ENCODE results near the gene PRCD.

PRCD gene, protein sequence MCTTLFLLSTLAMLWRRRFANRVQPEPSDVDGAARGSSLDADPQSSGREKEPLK

DNA sequence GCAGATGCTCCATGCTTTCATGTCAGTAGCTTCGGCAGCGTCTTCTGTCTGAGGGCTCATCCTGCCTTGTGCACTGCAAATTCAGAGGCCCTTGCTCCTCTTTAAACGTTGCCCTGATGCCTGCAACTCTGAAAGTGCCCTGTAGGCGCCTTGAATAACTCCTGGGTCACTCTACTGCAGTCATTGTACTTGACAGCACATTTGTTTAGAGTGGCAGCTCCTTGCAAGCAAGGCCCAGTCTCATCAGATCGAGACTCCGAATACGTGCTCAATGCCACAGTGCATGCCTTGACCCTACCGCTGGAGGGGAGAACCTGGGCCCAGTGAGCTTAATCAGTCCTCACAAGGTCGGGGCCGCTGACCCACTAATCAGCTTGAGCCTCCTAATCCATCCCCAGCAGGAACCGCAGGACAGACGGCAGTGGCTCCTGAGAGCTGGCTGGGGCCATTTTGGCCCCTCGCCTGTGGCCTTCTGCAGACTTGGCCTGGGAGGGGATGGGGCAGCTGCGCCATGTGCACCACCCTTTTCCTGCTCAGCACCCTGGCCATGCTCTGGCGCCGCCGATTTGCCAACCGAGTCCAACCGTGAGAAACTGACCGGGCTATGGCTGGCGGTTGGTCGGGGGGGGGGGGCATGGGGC is at the start of gene PRCD:
Gene PRCD (plus strand): TSS at position 414 of the 641 bp plus-strand sequence. CDS start 98 bp downstream, at position 512.
- no peak for FAIRE-seq

DNA sequence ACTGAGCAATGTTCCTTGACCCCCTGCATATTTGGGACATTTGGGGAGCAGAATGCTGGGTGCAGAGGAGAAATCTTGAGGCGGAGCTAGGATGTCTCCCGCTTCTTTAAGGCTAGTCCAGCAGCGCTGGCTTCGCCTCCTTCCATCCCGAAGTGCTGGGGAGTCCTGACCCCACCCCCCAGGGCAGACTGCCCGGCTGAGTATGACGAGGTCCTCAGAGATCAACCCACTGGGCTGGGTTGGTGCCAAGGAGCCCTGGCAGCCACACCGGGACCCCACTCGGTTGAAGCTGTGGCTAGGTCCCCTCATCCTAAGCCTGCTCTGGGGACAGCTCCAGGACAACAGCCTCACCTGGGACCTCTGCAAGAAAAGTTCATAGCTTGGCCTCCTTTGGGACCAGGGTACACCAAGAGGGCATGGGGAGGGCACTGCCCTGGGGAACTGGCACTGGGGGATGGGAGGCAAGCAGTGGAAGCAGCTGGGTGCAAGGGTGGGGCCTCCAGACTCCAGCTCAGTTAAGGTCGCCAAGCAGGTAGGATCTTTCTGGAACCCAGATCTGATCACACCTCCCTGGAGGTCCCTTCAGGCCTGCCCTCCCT is 49.6 kb upstream of the PRCD start:
- no peak for FAIRE-seq

DNA sequence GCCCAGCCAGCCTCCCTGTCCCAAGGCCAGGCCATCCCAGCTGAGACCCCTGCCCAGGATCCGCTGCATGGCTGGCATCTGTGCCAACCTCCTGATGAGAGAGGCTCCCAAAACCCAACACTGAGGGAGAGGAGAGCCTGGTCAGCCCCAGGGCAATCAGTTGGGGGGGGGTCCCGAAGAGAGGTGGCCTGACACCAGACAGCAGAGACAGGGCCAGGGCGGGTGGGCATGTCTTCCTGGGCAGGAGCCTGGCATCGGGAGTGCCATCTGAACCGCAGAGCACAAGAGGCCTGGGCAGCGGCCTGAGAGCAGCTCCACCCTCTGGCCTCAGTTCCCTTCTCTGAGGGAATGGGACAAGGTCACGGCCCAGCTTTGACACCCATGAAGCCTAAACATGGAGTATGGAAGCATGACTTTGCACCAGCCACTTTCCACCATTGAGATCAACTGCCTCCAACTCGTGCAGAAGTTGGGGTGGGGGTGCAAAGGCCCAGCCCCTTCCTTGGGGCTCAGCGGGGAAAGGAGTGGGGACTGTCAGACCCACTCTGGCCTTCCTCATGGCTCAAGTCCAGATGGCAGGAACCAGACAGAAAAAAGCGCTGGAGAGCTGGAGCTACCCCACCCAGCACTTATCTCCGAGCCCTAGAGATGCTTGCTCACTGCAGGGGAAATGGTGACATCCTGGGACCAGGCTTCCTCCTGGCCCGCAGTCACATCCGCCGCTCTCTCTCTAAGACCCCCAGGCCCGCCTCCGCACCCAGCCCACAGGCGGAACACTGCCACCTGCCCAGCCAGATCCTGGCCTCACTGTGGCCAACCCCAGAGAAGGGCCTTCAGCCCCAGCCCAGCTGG is 48.3 kb upstream of the PRCD start:
- FAIRE-seq = no peak

DNA sequence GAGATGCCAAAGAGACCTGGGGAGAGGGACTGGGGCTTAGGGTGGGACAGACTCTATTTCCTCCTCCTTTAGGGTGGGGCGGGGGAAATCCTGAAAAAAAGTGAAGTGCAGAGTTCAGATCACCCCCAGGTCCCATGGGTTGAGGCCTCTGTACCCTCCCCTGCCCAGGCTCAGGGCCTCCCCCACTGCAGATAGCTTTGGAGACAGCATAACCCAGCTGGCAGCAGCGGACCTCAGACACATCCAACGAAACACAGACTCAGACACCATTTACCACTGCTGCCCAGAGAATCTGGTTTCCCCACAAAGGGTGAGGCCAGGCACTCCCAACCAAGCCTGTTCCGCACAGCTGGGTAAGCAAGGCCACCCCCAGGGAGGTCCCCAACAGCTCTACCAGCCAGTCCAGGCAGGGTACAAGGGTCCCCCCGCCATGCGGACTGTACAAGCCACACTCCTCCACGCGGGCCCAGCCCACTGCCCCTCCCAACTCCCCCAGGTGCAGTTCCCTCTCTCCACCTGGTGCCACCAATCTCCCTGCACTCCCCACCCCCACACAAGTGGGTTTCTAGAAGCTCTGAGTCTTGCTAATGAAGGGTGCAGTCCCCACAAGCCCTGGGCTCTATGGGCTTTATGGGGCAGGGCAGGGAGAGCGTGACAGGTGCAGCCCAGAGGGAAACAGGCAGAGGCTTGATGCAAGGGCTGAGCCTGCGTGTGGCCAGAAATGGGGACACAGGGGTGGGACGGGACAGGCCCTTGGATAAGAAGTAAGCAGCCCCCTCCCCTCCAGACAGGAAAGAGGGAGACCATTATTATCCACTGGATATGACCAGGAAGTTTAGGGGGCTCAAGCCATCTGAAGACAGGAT is 47.5 kb upstream of the PRCD start:
- FAIRE-seq = no peak

DNA sequence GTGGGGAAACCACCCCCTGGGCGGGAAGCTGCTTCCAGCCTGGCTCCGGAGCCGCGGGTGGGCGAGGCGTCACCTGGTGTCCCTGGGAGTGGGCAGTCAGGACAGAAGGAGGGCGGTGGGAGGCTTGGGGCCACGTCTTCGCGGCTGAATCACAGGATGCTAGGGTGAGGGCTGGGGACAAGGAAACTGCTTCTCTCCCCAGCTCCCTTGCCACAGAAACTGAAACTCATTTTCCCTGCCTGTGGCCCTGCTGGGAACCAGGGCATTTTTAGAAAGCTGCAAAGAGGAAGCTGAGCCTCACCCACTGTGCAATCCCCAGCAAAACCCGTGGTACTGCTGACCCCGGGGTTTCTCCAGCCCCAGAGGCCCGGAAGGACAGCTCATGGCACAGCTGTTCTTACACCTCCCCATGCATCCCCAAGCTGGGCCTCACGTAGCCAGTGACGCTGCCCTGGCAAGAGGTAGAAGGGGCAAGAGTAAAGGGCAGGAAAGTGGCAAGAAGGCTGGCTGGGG is 46.8 kb upstream of the PRCD start:
- no peak for FAIRE-seq

DNA sequence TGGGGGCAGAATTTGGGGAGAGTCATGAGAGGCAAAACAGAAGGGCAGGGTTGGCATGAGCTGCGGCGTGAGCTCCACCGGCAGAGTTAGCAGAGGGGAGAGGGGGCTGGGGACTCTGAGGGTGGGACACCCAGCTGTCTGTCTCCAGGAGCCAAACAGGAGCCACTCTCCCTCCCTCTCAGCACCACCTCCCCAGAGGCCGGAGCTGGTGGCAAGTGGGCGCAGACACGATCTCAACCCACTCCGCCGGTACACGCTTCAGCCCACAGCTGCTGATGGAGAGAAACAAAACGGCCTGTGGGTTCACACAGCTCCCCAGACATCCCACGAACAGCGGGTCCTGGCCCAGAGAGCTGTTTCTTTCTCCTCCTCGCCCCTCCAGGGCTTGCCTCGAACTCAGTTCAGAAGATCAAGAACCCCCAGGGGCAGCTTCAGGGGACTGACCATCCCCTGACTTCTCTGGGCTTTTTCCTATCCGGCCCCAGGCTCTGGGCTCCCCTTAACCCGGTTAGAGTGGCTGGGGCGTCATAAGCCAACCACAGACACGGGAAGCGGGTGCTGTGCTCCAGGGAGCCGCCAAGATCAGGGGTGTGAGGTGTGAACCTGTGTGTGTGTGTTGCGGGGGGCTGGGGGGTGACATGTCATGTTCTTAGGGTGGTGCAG is 46.2 kb upstream of the PRCD start:
- no peak for FAIRE-seq

DNA sequence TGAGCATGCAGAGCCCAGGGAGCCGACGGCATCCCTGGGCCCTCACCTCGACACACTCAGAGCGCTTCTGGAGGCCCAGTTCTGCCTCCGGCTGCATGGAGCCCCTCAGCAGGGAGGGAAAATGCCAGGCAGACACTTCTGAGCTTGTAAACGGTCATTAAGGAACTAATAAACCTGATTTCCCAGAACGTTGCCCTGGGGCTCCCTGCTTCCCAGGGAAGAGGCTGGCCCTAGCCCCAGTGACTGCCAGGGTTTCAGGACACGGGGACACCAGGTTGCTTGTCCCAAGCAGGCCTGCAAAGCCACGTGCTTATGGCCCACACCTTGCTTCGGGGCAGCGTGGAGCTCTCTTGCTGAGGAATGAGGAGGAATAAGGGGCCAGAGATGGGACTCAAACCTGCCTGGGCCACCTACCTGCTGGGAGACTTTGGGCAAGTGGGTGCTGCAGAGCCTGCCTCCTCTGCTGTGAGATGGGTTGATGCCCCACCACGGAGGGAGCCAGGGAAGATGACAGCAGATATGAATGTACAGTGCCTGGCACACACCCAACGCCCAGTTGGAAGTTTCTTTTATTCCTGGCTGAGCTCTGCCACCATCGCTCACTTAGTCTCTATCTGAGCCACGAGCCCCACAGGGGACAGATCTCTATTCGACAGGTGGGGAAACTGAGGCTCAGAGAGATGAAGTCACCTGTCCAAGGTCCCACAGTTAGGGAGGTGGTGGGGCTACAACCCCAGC is 44.0 kb upstream of the PRCD start:
- FAIRE-seq = no peak

DNA sequence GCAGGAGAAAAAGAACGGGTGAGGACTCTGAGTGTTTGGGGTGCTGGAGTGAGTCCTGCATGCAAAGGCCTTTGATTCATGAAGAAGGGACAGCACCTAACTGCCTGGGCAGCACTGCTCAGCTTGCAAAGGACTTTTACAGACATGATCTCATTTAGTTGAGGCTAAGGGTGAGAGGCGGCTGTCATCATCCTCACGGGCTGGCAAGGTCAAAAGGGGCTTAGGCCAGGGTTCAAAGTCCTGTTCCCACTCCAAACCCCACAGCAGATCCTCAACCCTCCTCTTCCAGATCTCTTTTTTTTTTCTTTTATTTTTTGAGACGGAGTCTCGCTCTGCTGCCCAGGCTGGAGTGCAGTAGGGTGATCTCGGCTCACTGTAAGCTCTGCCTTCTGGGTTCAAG is 43.4 kb upstream of the PRCD start:
- FAIRE-seq = no peak

DNA sequence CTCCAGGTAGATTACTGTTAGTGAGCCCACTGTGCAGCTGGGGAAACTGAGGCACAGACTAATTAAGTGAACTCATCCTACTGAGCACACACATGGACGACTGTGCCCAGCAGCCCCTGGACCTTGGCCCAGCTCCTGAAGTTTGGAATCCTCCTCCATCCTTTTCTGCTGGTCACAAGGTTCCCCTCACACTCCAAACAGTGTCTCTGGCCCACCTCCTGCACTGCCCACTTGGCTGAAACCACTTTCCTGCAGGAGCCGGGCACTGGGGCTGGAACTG is 42.2 kb upstream of the PRCD start:
- FAIRE-seq = no peak

DNA sequence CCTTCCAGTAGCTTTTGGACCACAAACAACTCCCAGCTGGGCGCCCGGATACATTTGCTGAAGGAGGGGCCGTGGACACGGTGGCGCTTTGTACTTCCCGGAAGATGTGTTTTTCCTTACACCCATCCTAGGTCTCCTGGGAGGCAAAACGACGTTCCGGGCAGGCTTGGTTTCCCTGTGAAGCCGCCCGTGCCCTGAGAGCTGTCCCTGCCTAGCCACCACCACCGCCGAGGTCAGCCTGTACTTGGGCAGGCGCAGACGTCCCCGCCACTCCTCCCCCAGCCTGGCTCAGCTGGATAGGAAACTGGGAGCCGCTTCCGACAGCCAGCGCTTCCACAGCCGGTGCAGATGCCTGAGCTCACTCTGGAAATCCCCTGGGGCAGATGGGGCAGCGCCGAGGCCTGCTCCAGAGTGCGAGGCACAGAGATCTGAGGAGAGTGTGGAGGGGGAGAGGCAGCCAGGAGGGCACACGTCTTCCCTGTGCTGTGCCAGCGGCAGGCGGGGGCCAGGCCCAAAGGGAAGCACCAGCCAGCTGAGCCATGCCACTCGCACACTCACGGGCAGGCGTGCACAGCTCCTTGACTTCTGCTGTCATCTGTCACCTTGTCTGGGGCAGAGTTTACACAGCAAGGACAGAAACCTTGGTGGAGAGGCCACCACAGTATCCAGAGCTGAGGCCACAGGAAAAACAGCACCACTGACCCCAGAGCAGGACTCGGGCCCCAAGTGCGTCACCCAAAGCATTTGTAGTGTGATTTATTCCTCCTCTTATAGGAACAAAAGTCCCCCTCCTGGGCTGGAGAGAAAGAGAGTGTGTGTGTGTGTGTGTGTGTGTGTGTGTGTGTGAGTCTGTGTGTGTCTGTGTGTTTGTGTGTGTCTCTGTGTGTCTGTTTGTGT is 41.6 kb upstream of the PRCD start:
- FAIRE-seq = no peak

DNA sequence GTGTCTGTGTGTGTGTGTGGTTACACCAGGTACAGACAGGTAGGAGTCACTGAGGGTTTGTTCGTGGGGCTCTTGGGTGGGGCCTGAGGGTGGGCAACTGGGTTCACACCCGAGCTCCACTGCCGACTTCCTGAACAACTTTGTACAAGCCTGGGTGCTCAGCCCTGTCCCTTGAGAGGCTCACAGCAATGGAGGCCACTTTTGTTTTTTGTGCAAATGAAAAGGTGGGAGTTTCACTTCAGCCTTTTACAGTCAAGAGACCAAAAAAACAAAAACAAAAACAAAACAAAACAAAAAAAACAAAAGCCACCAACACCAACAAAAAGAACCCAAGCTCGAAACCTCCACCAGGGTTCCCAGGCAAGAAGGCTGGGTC is 41.0 kb upstream of the PRCD start:
- no peak for FAIRE-seq

DNA sequence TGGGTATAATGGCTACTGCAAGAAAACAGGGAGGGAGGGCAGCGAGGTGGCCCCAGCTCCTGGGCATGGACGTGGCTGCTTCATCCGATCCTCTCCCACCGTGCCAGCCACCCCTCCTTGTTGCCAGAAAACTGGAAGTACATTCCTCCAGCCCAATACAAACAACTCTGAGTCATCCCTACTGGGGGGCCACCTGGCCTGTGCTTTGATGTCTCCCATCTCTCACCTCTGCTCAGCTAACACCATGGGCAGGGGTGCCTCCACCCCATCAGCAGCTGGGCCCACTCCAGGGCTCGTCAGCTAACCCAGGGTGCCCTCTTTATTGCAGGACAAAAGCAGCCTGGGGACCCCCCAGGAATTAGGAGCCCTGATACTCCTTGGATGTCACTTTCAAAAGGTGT is 40.6 kb upstream of the PRCD start:
- FAIRE-seq = no peak

DNA sequence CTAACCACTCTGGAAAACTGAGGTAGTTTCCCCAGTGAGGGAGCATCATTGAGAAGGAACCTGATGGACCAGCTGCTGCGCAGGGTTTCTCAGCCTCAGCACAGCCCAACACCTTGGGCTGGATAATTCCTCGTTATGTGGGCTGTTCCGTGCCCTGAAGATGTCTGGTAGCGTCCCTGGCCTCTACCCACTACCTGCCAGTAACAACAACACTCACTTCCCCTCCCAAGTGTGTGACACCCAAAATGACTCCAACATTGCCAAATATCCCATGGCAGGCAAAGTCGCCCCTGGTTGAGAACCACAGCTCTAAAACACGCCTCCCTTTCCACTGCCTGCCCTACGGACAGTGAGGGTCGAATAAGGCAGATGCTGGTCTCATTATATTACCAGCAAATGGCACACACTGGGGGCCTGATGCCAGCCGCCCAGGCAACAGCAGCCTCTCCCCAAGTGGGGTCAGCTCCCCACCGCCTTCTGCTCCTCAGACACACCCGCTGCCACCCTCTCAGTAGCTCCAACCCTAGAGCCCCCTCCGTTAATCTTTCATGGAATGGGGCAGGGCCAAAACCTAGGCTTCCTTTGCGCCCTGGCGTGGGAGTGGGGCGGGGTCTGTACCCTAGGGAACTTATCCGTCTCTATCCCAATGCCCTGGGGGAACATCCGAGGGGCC is 39.6 kb upstream of the PRCD start:
- no peak for FAIRE-seq

DNA sequence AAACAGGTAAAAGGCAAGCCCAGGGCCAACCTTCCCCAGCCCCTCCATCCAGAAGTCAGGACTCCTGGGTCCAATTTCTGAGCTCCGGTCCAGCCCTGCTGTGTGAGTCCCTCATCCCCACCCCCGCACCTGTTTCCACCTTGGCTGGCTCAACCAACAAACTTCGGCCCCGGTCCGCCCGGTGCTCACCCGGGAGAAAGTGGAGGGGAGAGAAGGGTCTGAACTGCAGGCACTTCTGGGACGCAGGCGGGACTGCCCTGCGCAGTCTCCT is 39.2 kb upstream of the PRCD start:
- no peak for FAIRE-seq

DNA sequence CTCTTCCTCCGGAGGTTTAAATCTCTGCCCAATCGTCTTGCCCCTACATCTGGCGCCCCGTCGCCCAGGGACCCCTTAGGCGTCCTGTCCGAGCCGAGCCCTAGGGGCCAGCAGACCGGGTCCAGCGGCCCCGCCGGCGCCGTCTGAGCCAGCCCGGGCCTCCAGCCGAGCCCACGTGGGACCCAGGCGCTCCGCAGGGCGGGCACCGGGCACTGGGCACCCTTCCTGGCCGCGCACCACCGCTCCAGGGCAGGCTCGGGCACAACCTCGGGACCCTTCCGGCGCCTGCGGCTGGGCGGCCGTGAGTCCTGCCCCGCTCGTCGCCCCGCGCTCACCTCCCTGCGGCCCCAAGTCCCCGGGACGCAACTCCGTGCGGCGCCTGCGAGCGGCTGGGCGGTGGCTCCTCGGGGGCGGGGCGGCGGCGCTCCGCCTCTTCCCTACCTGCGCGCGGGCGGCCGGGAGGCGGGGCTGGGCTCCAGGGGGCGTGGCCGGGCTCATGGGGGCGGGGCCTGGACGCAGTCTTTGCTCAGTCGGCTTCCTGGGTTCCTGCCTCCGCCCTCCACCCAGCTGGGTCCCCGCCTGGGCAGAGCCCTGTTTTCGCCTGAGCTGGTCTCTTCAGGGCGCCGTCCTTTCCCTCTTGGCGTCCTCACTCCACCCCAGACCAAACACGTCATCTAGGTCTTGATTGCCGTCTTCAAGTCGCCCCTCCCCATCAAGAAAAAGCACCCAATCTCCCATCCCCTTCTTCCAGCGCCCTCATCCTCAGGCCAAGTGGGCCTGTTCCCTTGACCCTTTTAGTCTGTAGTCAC is 38.6 kb upstream of the PRCD start, which contains the start of gene RHBDF2:
Gene RHBDF2 (minus strand): TSS at position 406 of the 809 bp plus-strand sequence. CDS start 19,899 bp downstream, outside the sequence.
- FAIRE-seq = no peak

DNA sequence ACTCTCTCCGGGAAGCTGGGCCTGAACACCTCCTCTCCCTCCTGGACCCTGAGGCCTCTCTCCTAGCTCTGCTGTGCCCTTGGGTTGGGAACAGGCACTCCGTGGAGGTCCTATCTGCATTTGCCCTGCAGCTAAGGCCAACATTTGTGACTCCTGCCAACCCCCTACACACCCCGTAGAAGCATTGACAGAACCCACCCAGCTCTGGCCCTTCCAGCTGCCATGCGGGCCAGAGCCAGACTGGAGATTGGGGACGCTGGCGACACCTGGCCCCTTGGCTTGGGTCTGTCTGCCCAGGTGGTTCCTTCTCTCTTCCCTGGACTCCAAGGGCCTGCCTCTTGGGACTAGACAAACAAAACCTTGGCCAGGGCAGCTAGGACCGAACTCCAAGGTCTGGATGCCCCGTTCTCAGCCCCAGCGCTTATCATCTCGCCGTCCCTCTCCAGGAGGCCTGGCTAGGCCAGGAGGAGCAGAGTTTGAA is 38.0 kb upstream of the PRCD start:
- no peak for FAIRE-seq

DNA sequence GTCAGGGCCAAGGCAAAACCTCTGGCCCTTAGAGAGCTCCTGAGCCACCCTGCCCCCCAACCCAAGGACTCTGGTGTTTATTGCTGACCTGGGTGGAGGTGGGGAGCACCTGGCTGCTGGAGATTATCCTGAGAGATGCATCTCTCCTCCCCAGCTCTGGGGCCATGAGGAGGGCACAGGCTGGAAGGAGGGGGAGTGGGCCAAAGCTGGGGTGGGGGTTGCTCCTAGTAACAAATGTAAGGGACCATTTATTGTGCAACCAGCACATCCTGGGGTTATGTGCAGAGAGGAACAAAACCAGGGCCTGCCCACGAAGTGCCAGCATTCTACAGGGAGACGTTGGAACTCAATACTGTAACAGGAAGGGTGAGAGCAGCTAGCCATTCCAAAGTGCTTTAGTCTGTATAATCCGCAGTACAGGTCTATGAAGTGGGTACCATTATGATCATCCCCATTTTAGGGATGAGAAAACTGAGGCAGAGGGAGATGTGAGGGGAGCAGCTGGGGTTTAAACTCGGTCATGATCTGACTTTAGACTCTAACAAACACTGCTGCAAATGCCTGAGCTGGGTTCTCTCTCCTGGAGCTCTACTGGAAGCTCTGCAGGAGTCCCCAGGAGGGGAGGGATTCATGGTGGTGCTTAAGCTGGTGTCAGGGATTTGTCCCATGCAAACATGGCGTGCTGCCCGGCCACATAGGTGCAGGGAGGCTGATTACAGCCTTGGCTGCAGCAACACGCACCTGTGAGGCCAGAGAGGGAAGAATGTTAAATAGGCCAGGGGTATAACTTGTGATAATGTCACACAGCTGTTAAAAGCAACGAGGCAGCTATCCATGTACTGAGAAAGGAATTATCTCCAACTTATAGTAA is 37.3 kb upstream of the PRCD start:
- no peak for FAIRE-seq

DNA sequence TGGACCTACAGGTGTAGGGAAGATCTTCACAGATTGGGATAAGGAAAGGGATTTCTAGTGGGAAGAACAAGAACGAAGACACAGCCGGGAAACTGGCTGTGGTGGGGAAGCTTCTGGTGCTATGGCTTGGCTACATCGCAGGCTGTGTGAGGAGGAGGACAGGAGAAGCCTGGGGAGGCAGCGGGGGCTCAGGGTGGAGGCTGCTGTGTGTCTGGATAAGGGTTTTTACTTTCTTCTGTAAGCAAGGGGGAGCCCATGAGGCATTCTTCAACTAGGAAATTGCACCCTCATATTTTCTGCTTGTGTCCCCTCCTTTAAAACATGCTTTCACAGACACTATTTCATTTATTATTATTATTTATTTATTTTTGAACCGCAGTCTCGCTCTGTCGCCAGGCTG is 35.7 kb upstream of the PRCD start:
- no peak for FAIRE-seq

Data from A204.1 (cell line).